HepG2 (cell line): ENCODE measurements around the gene NOXA1. TPM values are rescaled to one million over a fixed set of nuclear protein-coding genes. Genes with fewer than 3 reads are reported as not detected.
A peak's percentile ranks its signal among the peaks of the same experiment; 100 is the strongest.

Experiments used
- ATAC-seq: fragments of 200-7000 bp; cut with Tn5 transposase; 3 replicates; pipeline ENCODE4 v1.9.1; 2020; ENCODE audit warnings: mild to moderate bottlenecking, moderate library complexity
- BruUV-seq: library from RNA; stranded (reverse); fragments of 400-500 nt; replicated peaks from 2 replicates; lab custom pipeline; 2021; lab: Mats Ljungman, UMichigan
- CTCF ChIA-PET: fragments of 300-600 bp; formaldehyde crosslinking; extraction: SDS; loops from one replicate; lab custom pipeline; 2021; ENCODE audit warnings: low total read pairs, inconsistent platforms, low intra/inter-chr PET ratio; lab: Yijun Ruan, JAX
- POLR2A ChIA-PET: fragments of 350-600 bp; sonication (Branson Sonifier 250); formaldehyde crosslinking; loops from one replicate; lab custom pipeline; 2020; ENCODE audit warnings: antibody characterized with exemption, inconsistent platforms; lab: Yijun Ruan, JAX
- DNase-seq: peaks from one replicate; pipeline ENCODE4 v3.0.0-alpha.2; 2015; ENCODE audit warnings: low spot score
- FAIRE-seq: peaks from 3 replicates; lab custom pipeline; 2011; peaks lifted over from hg19 to GRCh38; lab: Jason Lieb, UNC
- H2AFZ ChIP-seq: one replicate; pipeline ENCODE4 v1.6.1; 2011; ENCODE audit warnings: low read length, inconsistent platforms
- H3K27ac ChIP-seq: fragments of 300-600 bp; 3 replicates; pipeline ENCODE4 v1.8.0; 2011; ENCODE audit warnings: mixed run types, mild to moderate bottlenecking, mixed read lengths, low read length, inconsistent platforms; ENCODE audit not compliant: insufficient read depth; ENCODE audit errors: extremely low read length
- H3K27me3 ChIP-seq, 2 experiments: fragments of 200-600 bp in 1 of 2; 2 replicates in 1 of 2; 3 replicates in 1 of 2; pipeline versions ENCODE4 v1.6.0 to v1.8.0; 2011; ENCODE audit warnings: low read length in 2 of 2, mild to moderate bottlenecking in 2 of 2, moderate library complexity in 2 of 2, inconsistent platforms in 1 of 2; ENCODE audit not compliant: insufficient read depth in 2 of 2, control insufficient read depth in 1 of 2
- H3K36me3 ChIP-seq, 2 experiments: fragments of 200-600 bp in 1 of 2; replicated peaks in 1 of 2; 2 replicates in 1 of 2; 3 replicates in 1 of 2; pipeline versions ENCODE4 v1.5.1 to v1.8.0; 2011; ENCODE audit warnings: low read length in 2 of 2, inconsistent platforms in 1 of 2; ENCODE audit not compliant: insufficient read depth in 2 of 2, control insufficient read depth in 1 of 2
- H3K4me1 ChIP-seq: 2 replicates; pipeline ENCODE4 v1.5.1; 2012; ENCODE audit warnings: low read length, inconsistent platforms; ENCODE audit not compliant: insufficient read depth
- H3K4me2 ChIP-seq: 2 replicates; pipeline ENCODE4 v1.6.0; 2011; ENCODE audit warnings: low read depth, low read length, inconsistent platforms
- H3K4me3 ChIP-seq, 3 experiments: fragments of 200-600 bp in 1 of 3; sonication (generic), shearing (Covaris generic) in 1 of 3; replicated peaks in 1 of 3; 2 replicates each; pipeline ENCODE4 v1.5.1; 2011 to 2016; ENCODE audit warnings: low read length in 3 of 3, inconsistent platforms in 2 of 3, low read depth in 2 of 3, mild to moderate bottlenecking in 2 of 3, control low read depth in 1 of 3, mixed read lengths in 1 of 3; ENCODE audit not compliant: insufficient read depth in 1 of 3
- H3K79me2 ChIP-seq: one replicate; pipeline ENCODE4 v1.6.1; 2011; ENCODE audit warnings: low read length, inconsistent platforms; ENCODE audit not compliant: insufficient read depth
- H3K9ac ChIP-seq: 2 replicates; pipeline ENCODE4 v1.6.0; 2011; ENCODE audit warnings: mild to moderate bottlenecking, low read depth, low read length, inconsistent platforms; ENCODE audit not compliant: insufficient read depth
- H3K9me3 ChIP-seq: 2 replicates; pipeline ENCODE4 v1.5.1; 2012; ENCODE audit warnings: mild to moderate bottlenecking, low read length
- H4K20me1 ChIP-seq: 2 replicates; pipeline ENCODE4 v1.6.0; 2011; ENCODE audit warnings: inconsistent platforms, mild to moderate bottlenecking, low read length, moderate library complexity; ENCODE audit not compliant: insufficient read depth
- ATRX ChIP-seq: sonication (generic); formaldehyde crosslinking; IDR thresholded peaks from 2 replicates; pipeline ENCODE4 v1.4.0; 2020; ENCODE audit warnings: missing genetic modification reagents, borderline replicate concordance
- CHD4 ChIP-seq: fragments of 200-600 bp; sonication (generic); IDR thresholded peaks from 2 replicates; pipeline ENCODE4 v1.7.0; 2017; ENCODE audit warnings: mild to moderate bottlenecking, low read length, borderline replicate concordance
- FOSL2 ChIP-seq: sonication (generic); formaldehyde crosslinking; IDR thresholded peaks from 2 replicates; pipeline ENCODE4 v1.4.0; 2020; ENCODE audit warnings: missing genetic modification reagents
- GATAD2A ChIP-seq: IDR thresholded peaks from 2 replicates; pipeline ENCODE4 v1.6.1; 2016
- KLF15 ChIP-seq: sonication (generic); formaldehyde crosslinking; IDR thresholded peaks from 2 replicates; pipeline ENCODE4 v1.8.1; 2023; ENCODE audit warnings: borderline replicate concordance, mild to moderate bottlenecking, inconsistent platforms, missing genetic modification reagents, mixed read lengths
- RARA ChIP-seq: IDR thresholded peaks from 2 replicates; pipeline ENCODE4 v1.6.1; 2016; ENCODE audit warnings: missing genetic modification reagents, missing compliant biosample characterization
- SALL1 ChIP-seq: sonication (generic); formaldehyde crosslinking; IDR thresholded peaks from 2 replicates; pipeline ENCODE4 v1.8.0; 2022; ENCODE audit warnings: mild to moderate bottlenecking, missing genetic modification reagents
- TEAD3 ChIP-seq: optimal IDR thresholded peaks from 2 replicates; pipeline ENCODE3; 2016; ENCODE audit warnings: borderline replicate concordance
- ZNF460 ChIP-seq: sonication (generic); formaldehyde crosslinking; IDR thresholded peaks from 2 replicates; pipeline ENCODE4 v1.5.1; 2020; ENCODE audit warnings: missing genetic modification reagents, mild to moderate bottlenecking, borderline replicate concordance
- ZNF687 ChIP-seq: sonication (generic); formaldehyde crosslinking; IDR thresholded peaks from 2 replicates; pipeline ENCODE4 v1.5.1; 2020; ENCODE audit warnings: mild to moderate bottlenecking, missing genetic modification reagents, moderate library complexity
- WGBS: methylation state at CpG from one replicate; pipeline ENCODE4 v1.1.6; 2017; ENCODE audit warnings: low lambda C conversion rate; 5-methylcytosine and 5-hydroxymethylcytosine counted together
- in situ Hi-C: cut with HindIII; loops from 2 replicates; pipeline ENCODE4 v1.10.0; 2017; ENCODE audit warnings: low pct_unique_long_range_greater_than_20kb; ENCODE audit not compliant: extremely low pct_ligation_motif_present
- intact Hi-C: fragments of 100-400 bp; cut with micrococcal nuclease; formaldehyde crosslinking; loops from one replicate; pipeline ENCODE4 v1.10.0; 2022; ENCODE audit not compliant: unreplicated experiment
- polyA plus RNA-seq, 8 experiments: library from polyadenylated mRNA; depleted of rRNA in 3 of 8; stranded (reverse) in 7 of 8; unstranded in 1 of 8; fragments of >200 nt; fragmentation: Illumina TruSeq in 4 of 8; extraction: Trizol in 4 of 8; gene quantifications; 2 replicates each; pipeline versions ENCODE4 v1.2.1 to v1.2.3, GENCODE V29; 2011 to 2016; ENCODE audit warnings: low read depth in 4 of 8, missing spikeins in 1 of 8, mixed read lengths in 1 of 8; ENCODE audit not compliant: insufficient read depth in 1 of 8
- total RNA-seq, 5 experiments: library from RNA; depleted of rRNA; stranded (reverse); fragments of >200 nt; fragmentation: Illumina TruSeq; extraction: Trizol; gene quantifications; 2 replicates each; pipeline ENCODE4 v1.2.3, GENCODE V29; 2016; ENCODE audit warnings: low read depth in 1 of 5
- TF ChIP-seq, protein P1 (sequence below): sonication (generic); formaldehyde crosslinking; IDR thresholded peaks from 2 replicates; pipeline ENCODE4 v1.4.0; 2020; ENCODE audit warnings: missing genetic modification reagents
- TF ChIP-seq, protein P2 (sequence below): sonication (generic); formaldehyde crosslinking; conservative IDR thresholded peaks from 2 replicates; pipeline ENCODE4 v1.8.0; 2022; ENCODE audit warnings: missing genetic modification reagents
- TF ChIP-seq, protein P3 (sequence below): IDR thresholded peaks from 2 replicates; pipeline ENCODE4 v1.4.0; 2020; ENCODE audit warnings: mild to moderate bottlenecking, missing genetic modification reagents

The NOXA1 gene
- total and polyA plus RNA-seq, 2 of the 13 experiments (the other 11 are each of a cell fraction or from before 2014, with no cell fraction given): 0.78 to 1.2 TPM

DNA sequence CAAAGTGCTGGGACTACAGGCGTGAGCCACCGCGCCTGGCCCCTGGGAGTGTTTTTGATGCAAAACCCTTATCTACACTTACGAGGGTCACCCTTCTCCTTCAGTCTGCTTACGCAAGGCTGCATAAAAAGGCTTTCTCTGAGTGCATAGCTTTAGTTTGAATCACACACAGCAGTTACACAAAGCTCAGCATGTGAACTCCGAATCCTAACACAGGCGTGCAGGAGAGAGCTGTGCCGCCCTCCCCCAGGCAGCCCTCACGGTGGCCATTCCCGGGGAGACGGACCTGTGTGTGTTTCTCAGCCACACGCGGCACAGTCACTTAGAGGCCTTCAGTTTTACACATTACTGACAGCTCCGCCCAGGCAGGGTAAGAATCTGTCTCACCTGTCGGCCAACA is 27.0 kb upstream of the NOXA1 start:
- ATAC-seq (peak; percentile 70), FAIRE-seq (peak; percentile 44), DNase-seq (peak; percentile 70)
- H3K4me2 ChIP-seq: no peak overlapping the region
- no peaks in the 10 kb centered on the region for H4K20me1 ChIP-seq
- H3K27ac ChIP-seq: no peak overlapping the region
- no peaks in the 10 kb centered on the region for H3K9me3 ChIP-seq
- H3K27me3 ChIP-seq: no peaks in the 10 kb centered on the region
- intact Hi-C loops (no loop called here), in situ Hi-C loops (no loop called here)
- BruUV-seq: no TSS peak
- H3K4me1 ChIP-seq: peaks cover 26% of the 10 kb centered on the region
- H3K36me3 ChIP-seq: no peaks in the 10 kb centered on the region
- no peak overlapping the region for H3K4me3 ChIP-seq
- H3K9ac ChIP-seq: no peak overlapping the region; the same call in 1 of the 2 replicates
- POLR2A ChIA-PET: no interaction called here
- H2AFZ ChIP-seq: no peak overlapping the region
- WGBS: 44% methylated on average over 14 of the region's 15 CpGs
- H3K79me2 ChIP-seq: no peaks in the 10 kb centered on the region
- CTCF ChIA-PET: no interaction called here
- TF ChIP-seq, protein P1, sequence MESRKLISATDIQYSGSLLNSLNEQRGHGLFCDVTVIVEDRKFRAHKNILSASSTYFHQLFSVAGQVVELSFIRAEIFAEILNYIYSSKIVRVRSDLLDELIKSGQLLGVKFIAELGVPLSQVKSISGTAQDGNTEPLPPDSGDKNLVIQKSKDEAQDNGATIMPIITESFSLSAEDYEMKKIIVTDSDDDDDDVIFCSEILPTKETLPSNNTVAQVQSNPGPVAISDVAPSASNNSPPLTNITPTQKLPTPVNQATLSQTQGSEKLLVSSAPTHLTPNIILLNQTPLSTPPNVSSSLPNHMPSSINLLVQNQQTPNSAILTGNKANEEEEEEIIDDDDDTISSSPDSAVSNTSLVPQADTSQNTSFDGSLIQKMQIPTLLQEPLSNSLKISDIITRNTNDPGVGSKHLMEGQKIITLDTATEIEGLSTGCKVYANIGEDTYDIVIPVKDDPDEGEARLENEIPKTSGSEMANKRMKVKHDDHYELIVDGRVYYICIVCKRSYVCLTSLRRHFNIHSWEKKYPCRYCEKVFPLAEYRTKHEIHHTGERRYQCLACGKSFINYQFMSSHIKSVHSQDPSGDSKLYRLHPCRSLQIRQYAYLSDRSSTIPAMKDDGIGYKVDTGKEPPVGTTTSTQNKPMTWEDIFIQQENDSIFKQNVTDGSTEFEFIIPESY (CRISPR knock-in tag): peak; percentile 37
- peak; percentile 62; the same call in 1 of the 2 replicates for TF ChIP-seq ZNF460 (CRISPR knock-in tag)
- TF ChIP-seq TEAD3 (CRISPR knock-in tag): peak; percentile 43
- TF ChIP-seq FOSL2 (CRISPR knock-in tag): peak; percentile 88
- 0 out of 2 replicates have a peak, but pooled peaks have one; percentile 13 for TF ChIP-seq SALL1 (CRISPR knock-in tag)
- TF ChIP-seq ZNF687 (CRISPR knock-in tag): peak; percentile 38
- no peak for TF ChIP-seq KLF15
- no peak for TF ChIP-seq CHD4
- TF ChIP-seq, protein P2, sequence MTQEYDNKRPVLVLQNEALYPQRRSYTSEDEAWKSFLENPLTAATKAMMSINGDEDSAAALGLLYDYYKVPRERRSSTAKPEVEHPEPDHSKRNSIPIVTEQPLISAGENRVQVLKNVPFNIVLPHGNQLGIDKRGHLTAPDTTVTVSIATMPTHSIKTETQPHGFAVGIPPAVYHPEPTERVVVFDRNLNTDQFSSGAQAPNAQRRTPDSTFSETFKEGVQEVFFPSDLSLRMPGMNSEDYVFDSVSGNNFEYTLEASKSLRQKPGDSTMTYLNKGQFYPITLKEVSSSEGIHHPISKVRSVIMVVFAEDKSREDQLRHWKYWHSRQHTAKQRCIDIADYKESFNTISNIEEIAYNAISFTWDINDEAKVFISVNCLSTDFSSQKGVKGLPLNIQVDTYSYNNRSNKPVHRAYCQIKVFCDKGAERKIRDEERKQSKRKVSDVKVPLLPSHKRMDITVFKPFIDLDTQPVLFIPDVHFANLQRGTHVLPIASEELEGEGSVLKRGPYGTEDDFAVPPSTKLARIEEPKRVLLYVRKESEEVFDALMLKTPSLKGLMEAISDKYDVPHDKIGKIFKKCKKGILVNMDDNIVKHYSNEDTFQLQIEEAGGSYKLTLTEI: no peak
- 0 out of 2 replicates have a peak, but pooled peaks have one; percentile 24 for TF ChIP-seq GATAD2A (CRISPR knock-in tag)
- TF ChIP-seq, protein P3, sequence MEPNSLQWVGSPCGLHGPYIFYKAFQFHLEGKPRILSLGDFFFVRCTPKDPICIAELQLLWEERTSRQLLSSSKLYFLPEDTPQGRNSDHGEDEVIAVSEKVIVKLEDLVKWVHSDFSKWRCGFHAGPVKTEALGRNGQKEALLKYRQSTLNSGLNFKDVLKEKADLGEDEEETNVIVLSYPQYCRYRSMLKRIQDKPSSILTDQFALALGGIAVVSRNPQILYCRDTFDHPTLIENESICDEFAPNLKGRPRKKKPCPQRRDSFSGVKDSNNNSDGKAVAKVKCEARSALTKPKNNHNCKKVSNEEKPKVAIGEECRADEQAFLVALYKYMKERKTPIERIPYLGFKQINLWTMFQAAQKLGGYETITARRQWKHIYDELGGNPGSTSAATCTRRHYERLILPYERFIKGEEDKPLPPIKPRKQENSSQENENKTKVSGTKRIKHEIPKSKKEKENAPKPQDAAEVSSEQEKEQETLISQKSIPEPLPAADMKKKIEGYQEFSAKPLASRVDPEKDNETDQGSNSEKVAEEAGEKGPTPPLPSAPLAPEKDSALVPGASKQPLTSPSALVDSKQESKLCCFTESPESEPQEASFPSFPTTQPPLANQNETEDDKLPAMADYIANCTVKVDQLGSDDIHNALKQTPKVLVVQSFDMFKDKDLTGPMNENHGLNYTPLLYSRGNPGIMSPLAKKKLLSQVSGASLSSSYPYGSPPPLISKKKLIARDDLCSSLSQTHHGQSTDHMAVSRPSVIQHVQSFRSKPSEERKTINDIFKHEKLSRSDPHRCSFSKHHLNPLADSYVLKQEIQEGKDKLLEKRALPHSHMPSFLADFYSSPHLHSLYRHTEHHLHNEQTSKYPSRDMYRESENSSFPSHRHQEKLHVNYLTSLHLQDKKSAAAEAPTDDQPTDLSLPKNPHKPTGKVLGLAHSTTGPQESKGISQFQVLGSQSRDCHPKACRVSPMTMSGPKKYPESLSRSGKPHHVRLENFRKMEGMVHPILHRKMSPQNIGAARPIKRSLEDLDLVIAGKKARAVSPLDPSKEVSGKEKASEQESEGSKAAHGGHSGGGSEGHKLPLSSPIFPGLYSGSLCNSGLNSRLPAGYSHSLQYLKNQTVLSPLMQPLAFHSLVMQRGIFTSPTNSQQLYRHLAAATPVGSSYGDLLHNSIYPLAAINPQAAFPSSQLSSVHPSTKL (CRISPR knock-in tag): 0 out of 2 replicates have a peak, but pooled peaks have one; percentile 12
- no peak for TF ChIP-seq ATRX
- TF ChIP-seq RARA: peak; percentile 39; the same call in 1 of the 2 replicates
